ENCODE data around the gene CEBPG.

The CEBPG gene

GRCh38 chr19:33355535-33355934, 18.0 kb upstream of the CEBPG start:
- no peak for DNase-seq

GRCh38 chr19:33357556-33357955, 16.0 kb upstream of the CEBPG start:
- no peak for DNase-seq

- DNase-seq: no peak
These were observed 15.1 kb upstream of the CEBPG start for GRCh38 chr19:33358408-33358807.

- DNase-seq: no peak
These were observed 13.9 kb upstream of the CEBPG start for GRCh38 chr19:33359581-33359980.

- no peak for DNase-seq
These were observed 10.8 kb upstream of the CEBPG start for GRCh38 chr19:33362508-33363228.

GRCh38 chr19:33363476-33363875, 10.0 kb upstream of the CEBPG start:
- DNase-seq: no peak

- DNase-seq: no peak
These were observed 7.8 kb upstream of the CEBPG start for GRCh38 chr19:33365691-33366090.

- DNase-seq: no peak
These were observed 7.4 kb upstream of the CEBPG start for GRCh38 chr19:33366127-33366526.

- no peak for DNase-seq
These were observed 6.6 kb upstream of the CEBPG start for GRCh38 chr19:33366897-33367296.

GRCh38 chr19:33368074-33368864, 5.2 kb upstream of the CEBPG start:
- DNase-seq: no peak

- no peak for DNase-seq
These were observed 2.7 kb upstream of the CEBPG start for GRCh38 chr19:33370783-33371182.

- DNase-seq: no peak
These were observed 766 bp downstream of the CEBPG start for GRCh38 chr19:33374236-33374714.

GRCh38 chr19:33375156-33375836, 1.8 kb downstream of the CEBPG start:
- DNase-seq: no peak

GRCh38 chr19:33375837-33376159, 2.3 kb downstream of the CEBPG start:
- no peak for DNase-seq

GRCh38 chr19:33376423-33376822, 2.9 kb downstream of the CEBPG start:
- DNase-seq: no peak

GRCh38 chr19:33376941-33377557, 3.5 kb downstream of the CEBPG start:
- no peak for DNase-seq

GRCh38 chr19:33377586-33378475, 4.3 kb downstream of the CEBPG start:
- no peak for DNase-seq

- no peak for DNase-seq
These were observed 5.8 kb downstream of the CEBPG start for GRCh38 chr19:33379151-33379829.

- DNase-seq: no peak
These were observed 7.6 kb downstream of the CEBPG start for GRCh38 chr19:33381101-33381500.

GRCh38 chr19:33382006-33382405, 8.5 kb downstream of the CEBPG start:
- DNase-seq: no peak

GRCh38 chr19:33382982-33383381, 9.5 kb downstream of the CEBPG start:
- DNase-seq: no peak
